Testis (tissue), 3 donors: ENCODE data around the gene WNT11. TPM values are rescaled to one million over a fixed set of nuclear protein-coding genes. Genes with fewer than 3 reads are reported as not detected.

Experiments
- DNase-seq: peaks from one replicate; pipeline ENCODE4 v3.0.0-alpha.2; 2019
- H3K27ac ChIP-seq, 2 donors: fragments of 200-600 bp; sonication (generic); one replicate each; pipeline ENCODE4 v1.5.1; 2019
- H3K27me3 ChIP-seq: fragments of 200-600 bp; sonication (generic); one replicate; pipeline ENCODE4 v1.5.1; 2019
- H3K36me3 ChIP-seq: fragments of 200-600 bp; sonication (generic); one replicate; pipeline ENCODE4 v1.5.1; 2017; ENCODE audit warnings: low read depth; ENCODE audit errors: missing control alignments
- H3K4me1 ChIP-seq: fragments of 200-600 bp; sonication (generic); one replicate; pipeline ENCODE4 v1.5.1; 2019
- H3K4me3 ChIP-seq, 2 donors: fragments of 200-600 bp; sonication (generic); one replicate each; pipeline ENCODE4 v1.5.1; 2017 to 2019
- H3K9me3 ChIP-seq: fragments of 200-600 bp; sonication (generic); one replicate; pipeline ENCODE4 v1.5.1; 2017
- CTCF ChIP-seq, 3 experiments: fragments of 450-650 bp in 2 of 3; fragments of 200-600 bp in 1 of 3; sonication (generic) in 1 of 3; IDR thresholded peaks; one replicate each; pipeline ENCODE4 v1.5.1; 2016 to 2019; ENCODE audit warnings: antibody characterized with exemption in 3 of 3, mild to moderate bottlenecking in 2 of 3, moderate library complexity in 1 of 3
- POLR2A ChIP-seq: fragments of 450-650 bp; IDR thresholded peaks from one replicate; pipeline ENCODE4 v1.6.1; 2017; ENCODE audit warnings: antibody characterized with exemption, mild to moderate bottlenecking, moderate library complexity
- WGBS, 2 donors: methylation state at CpG; one replicate each; pipeline ENCODE4 v1.1.5; 2018; 5-methylcytosine and 5-hydroxymethylcytosine counted together
- intact Hi-C: fragments of 100-400 bp; cut with DNase I; formaldehyde crosslinking; loops from one replicate; pipeline ENCODE4 v1.15.1; 2023; ENCODE audit warnings: low total_unique reads
- polyA plus RNA-seq: library from polyadenylated mRNA; stranded (reverse); fragments of 350-450 nt; fragmentation: Illumina TruSeq; extraction: RNeasy Lipid Tissue Mini Kit (QIAGEN cat#74804); gene quantifications from one replicate; pipeline ENCODE4 v1.2.3, GENCODE V29; 2014; ENCODE audit warnings: low read depth, low replicate concordance; ENCODE audit not compliant: insufficient read depth
- total RNA-seq, 2 donors: library from RNA; depleted of rRNA; stranded (reverse); fragments of >200 nt; gene quantifications; one replicate each; pipeline ENCODE4 v1.2.3, GENCODE V29; 2016

Gene WNT11
- total and polyA plus RNA-seq, 3 donors from 2014 or later: 2.7 to 4.3 (median 2.8) TPM

DNA sequence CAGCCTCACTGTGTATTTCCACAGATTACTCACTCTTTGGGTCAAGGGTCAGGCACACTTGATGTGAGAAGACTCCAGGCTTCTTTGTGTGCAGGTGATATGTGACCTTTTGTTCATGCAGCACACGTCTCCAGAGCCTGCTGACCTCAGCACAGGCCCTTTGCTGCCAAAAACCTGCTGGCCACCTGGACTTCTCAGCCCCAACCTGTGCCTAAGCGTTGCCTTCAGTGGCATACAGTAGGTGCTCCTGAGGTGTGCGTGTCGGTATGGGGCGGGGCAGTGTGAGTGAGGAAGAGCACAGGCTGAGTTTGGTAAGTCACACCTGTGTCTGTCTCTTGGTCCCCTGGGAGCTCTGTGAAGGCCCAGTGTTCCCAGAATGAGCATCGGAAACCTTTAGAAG is 58.1 kb downstream of the WNT11 start:
- no peak for DNase-seq
- Histone ChIP-seq H3K27me3 (no peaks in the 10 kb centered on the region), H3K27ac (no peak overlapping the region), H3K4me3 (no peak overlapping the region), H3K9me3 (no peaks in the 10 kb centered on the region), H3K4me1 (peaks cover 11% of the 10 kb centered on the region), H3K36me3 (no peaks in the 10 kb centered on the region)
- WGBS, 2 donors: 89 to 93% methylated on average over 6 of the region's 6 CpGs
- intact Hi-C loops: no loop called here
- no peak for TF ChIP-seq POLR2A
- TF ChIP-seq CTCF (IDR thresholded peaks at IDR 0.05): no peak

DNA sequence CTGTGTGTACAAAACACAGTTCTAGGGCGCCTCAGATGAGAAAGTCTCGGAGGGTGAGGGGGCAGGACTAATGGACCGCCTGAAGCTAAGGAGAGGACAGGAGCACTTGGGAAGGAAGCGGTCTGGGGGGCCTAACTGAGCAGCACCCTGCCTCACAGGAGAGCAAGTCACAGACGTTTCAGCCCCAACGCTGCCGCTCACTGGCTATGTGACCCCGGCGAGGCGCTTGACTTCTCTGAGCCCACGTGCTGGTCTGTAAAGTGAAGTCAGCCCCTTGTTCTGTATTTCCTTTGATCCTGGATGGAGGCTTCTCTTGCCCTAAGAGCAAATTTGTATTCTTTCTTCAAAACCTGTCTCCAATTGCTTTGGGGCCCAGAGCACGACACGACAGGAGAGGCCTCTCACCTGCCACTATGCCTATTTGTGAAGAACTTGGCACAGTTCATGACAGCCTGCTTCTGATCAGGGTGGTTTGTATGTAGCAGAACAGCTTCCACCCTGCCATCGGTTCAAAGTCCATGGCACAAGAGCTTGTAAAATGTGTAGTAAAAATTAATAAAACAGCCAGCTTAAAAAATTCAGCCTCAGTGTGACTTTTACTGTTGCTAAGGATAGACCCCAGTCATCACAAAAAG is 59.1 kb downstream of the WNT11 start:
- intact Hi-C loops: no loop called here
- no peaks in the 10 kb centered on the region for H3K9me3 ChIP-seq
- H3K4me3 ChIP-seq: no peak overlapping the region
- no peaks in the 10 kb centered on the region for H3K36me3 ChIP-seq
- no peak for DNase-seq
- no peaks in the 10 kb centered on the region for H3K27me3 ChIP-seq
- no peak for TF ChIP-seq CTCF (IDR thresholded peaks at IDR 0.05)
- TF ChIP-seq POLR2A: no peak
- no peak overlapping the region for H3K27ac ChIP-seq
- H3K4me1 ChIP-seq: peaks cover 4% of the 10 kb centered on the region
- 89 to 93% methylated on average over 14 of the region's 14 CpGs for WGBS, 2 donors

- Histone ChIP-seq H3K36me3 (no peaks in the 10 kb centered on the region), H3K27ac (no peak overlapping the region), H3K9me3 (no peaks in the 10 kb centered on the region), H3K4me3 (no peak overlapping the region), H3K27me3 (no peaks in the 10 kb centered on the region), H3K4me1 (no peaks in the 10 kb centered on the region)
- intact Hi-C loops: no loop called here
- WGBS, 2 donors: 91 to 92% methylated on average over 11 of the region's 11 CpGs
- no peak for DNase-seq
- TF ChIP-seq POLR2A (no peak), CTCF (IDR thresholded peaks at IDR 0.05) (no peak)
These were observed 63.0 kb downstream of the WNT11 start for GRCh38 chr11:76143274-76143673.

GRCh38 chr11:76141901-76142588 is 64.3 kb downstream of the WNT11 start:
- no peaks in the 10 kb centered on the region for H3K27me3 ChIP-seq
- no peak for DNase-seq
- no peak for TF ChIP-seq POLR2A
- TF ChIP-seq CTCF (IDR thresholded peaks at IDR 0.05): no peak
- intact Hi-C loops: no loop called here
- no peak overlapping the region for H3K27ac ChIP-seq
- H3K36me3 ChIP-seq: no peaks in the 10 kb centered on the region
- no peak overlapping the region for H3K4me3 ChIP-seq
- 93 to 96% methylated on average over 12 of the region's 12 CpGs for WGBS, 2 donors
- H3K9me3 ChIP-seq: no peaks in the 10 kb centered on the region
- H3K4me1 ChIP-seq: no peaks in the 10 kb centered on the region
